H9 (cell line): ENCODE results near the gene CSF2. TPM values are rescaled to one million over a fixed set of nuclear protein-coding genes. Genes with fewer than 3 reads are reported as not detected.

ENCODE experiments used
- DNase-seq: peaks from one replicate; pipeline ENCODE4 v3.0.0-alpha.2; 2017
- H2AFZ ChIP-seq: one replicate; pipeline ENCODE4 v1.6.1; 2013; ENCODE audit warnings: mild to moderate bottlenecking, low read length, control low read depth, moderate library complexity
- H2AK5ac ChIP-seq: 2 replicates; pipeline ENCODE4 v1.6.1; 2013; ENCODE audit warnings: low read length, control low read depth, mixed read lengths; ENCODE audit not compliant: insufficient read length
- H2BK120ac ChIP-seq: one replicate; pipeline ENCODE4 v1.6.1; 2013; ENCODE audit warnings: low read depth, mild to moderate bottlenecking, low read length, control low read depth, inconsistent platforms; ENCODE audit not compliant: poor library complexity, severe bottlenecking
- H2BK12ac ChIP-seq: 2 replicates; pipeline ENCODE4 v1.6.1; 2013; ENCODE audit warnings: low read length, control low read depth, mixed read lengths, low read depth; ENCODE audit not compliant: insufficient read length
- H2BK15ac ChIP-seq: 2 replicates; pipeline ENCODE4 v1.6.1; 2013; ENCODE audit warnings: low read depth, low read length, control low read depth
- H2BK20ac ChIP-seq: one replicate; pipeline ENCODE4 v1.6.1; 2013; ENCODE audit warnings: low read depth, mild to moderate bottlenecking, low read length, control low read depth, inconsistent platforms; ENCODE audit not compliant: poor library complexity, severe bottlenecking
- H2BK5ac ChIP-seq: 2 replicates; pipeline ENCODE4 v1.6.1; 2013; ENCODE audit warnings: low read length, control low read depth, mixed read lengths; ENCODE audit not compliant: insufficient read length
- H3K14ac ChIP-seq: 2 replicates; pipeline ENCODE4 v1.6.1; 2013; ENCODE audit warnings: low read length, control low read depth; ENCODE audit not compliant: insufficient read depth
- H3K18ac ChIP-seq: 2 replicates; pipeline ENCODE4 v1.6.1; 2013; ENCODE audit warnings: low read depth, mild to moderate bottlenecking, mixed read lengths, low read length, control low read depth; ENCODE audit not compliant: insufficient read length
- H3K23ac ChIP-seq: 2 replicates; pipeline ENCODE4 v1.6.1; 2013; ENCODE audit warnings: low read length, control low read depth, mixed read lengths, low read depth; ENCODE audit not compliant: insufficient read length
- H3K23me2 ChIP-seq: 2 replicates; pipeline ENCODE4 v1.6.1; 2013; ENCODE audit warnings: low read depth, mild to moderate bottlenecking, mixed read lengths, low read length, control low read depth; ENCODE audit not compliant: insufficient read length, poor library complexity, severe bottlenecking
- H3K27ac ChIP-seq: 2 replicates; pipeline ENCODE4 v1.5.1; 2013; ENCODE audit warnings: low read length, control low read depth, mixed read lengths, low read depth; ENCODE audit not compliant: insufficient read length
- H3K27me3 ChIP-seq: 2 replicates; pipeline ENCODE4 v1.6.1; 2013; ENCODE audit warnings: low read length, control low read depth, inconsistent platforms; ENCODE audit not compliant: insufficient read depth
- H3K4ac ChIP-seq: 2 replicates; pipeline ENCODE4 v1.6.1; 2013; ENCODE audit warnings: low read depth, mild to moderate bottlenecking, control low read depth, inconsistent platforms, low read length, moderate library complexity
- H3K4me1 ChIP-seq: 2 replicates; pipeline ENCODE4 v1.6.1; 2013; ENCODE audit warnings: low read length, control low read depth, inconsistent platforms; ENCODE audit not compliant: insufficient read depth
- H3K4me2 ChIP-seq: 2 replicates; pipeline ENCODE4 v1.6.1; 2013; ENCODE audit warnings: low read length, control low read depth, mixed read lengths; ENCODE audit not compliant: insufficient read length, insufficient read depth
- H3K56ac ChIP-seq: 2 replicates; pipeline ENCODE4 v1.6.1; 2013; ENCODE audit warnings: low read depth, mild to moderate bottlenecking, mixed read lengths, low read length, control low read depth; ENCODE audit not compliant: insufficient read length
- H3K79me1 ChIP-seq: 2 replicates; pipeline ENCODE4 v1.6.1; 2013; ENCODE audit warnings: low read depth, mild to moderate bottlenecking, moderate library complexity, low read length, control low read depth, inconsistent platforms; ENCODE audit not compliant: insufficient read depth, poor library complexity, severe bottlenecking
- H3K79me2 ChIP-seq: 2 replicates; pipeline ENCODE4 v1.6.1; 2013; ENCODE audit warnings: low read length, control low read depth, inconsistent platforms; ENCODE audit not compliant: insufficient read depth
- H3K9ac ChIP-seq: 2 replicates; pipeline ENCODE4 v1.6.1; 2013; ENCODE audit warnings: low read length, control low read depth, mixed read lengths; ENCODE audit not compliant: insufficient read length; ENCODE audit errors: extremely low read depth
- H3K9me3 ChIP-seq: one replicate; pipeline ENCODE4 v1.6.1; 2013; ENCODE audit warnings: low read depth, low read length, inconsistent platforms; ENCODE audit not compliant: control insufficient read depth
- H3T11ph ChIP-seq: one replicate; pipeline ENCODE4 v1.6.1; 2013; ENCODE audit warnings: mild to moderate bottlenecking, low read length, control low read depth, inconsistent platforms
- H4K20me1 ChIP-seq: one replicate; pipeline ENCODE4 v1.6.1; 2013; ENCODE audit not compliant: control insufficient read depth, insufficient read length, insufficient read depth
- H4K5ac ChIP-seq: 2 replicates; pipeline ENCODE4 v1.6.1; 2013; ENCODE audit warnings: low read depth, mild to moderate bottlenecking, mixed read lengths, low read length, control low read depth; ENCODE audit not compliant: insufficient read length
- H4K8ac ChIP-seq: replicated peaks from 2 replicates; pipeline ENCODE4 v1.6.1; 2013; ENCODE audit warnings: low read length, control low read depth, mixed read lengths, low read depth; ENCODE audit not compliant: insufficient read length
- H4K91ac ChIP-seq: 2 replicates; pipeline ENCODE4 v1.6.1; 2013; ENCODE audit warnings: low read depth, mild to moderate bottlenecking, moderate library complexity, mixed read lengths, low read length, control low read depth; ENCODE audit not compliant: insufficient read length
- H3K27ac Mint-ChIP-seq, 3 experiments: 2 replicates in 2 of 3; 3 replicates in 1 of 3; pipeline ENCODE4 v1.8.0; 2020 to 2021; ENCODE audit warnings: mixed read lengths in 3 of 3, mild to moderate bottlenecking in 1 of 3, moderate library complexity in 1 of 3
- H3K27me3 Mint-ChIP-seq: 2 replicates; pipeline ENCODE4 v1.8.0; 2021; ENCODE audit warnings: low read depth, mild to moderate bottlenecking, moderate library complexity, mixed read lengths
- H3K36me3 Mint-ChIP-seq, 3 experiments: 2 replicates in 2 of 3; 3 replicates in 1 of 3; pipeline ENCODE4 v1.8.0; 2020 to 2021; ENCODE audit warnings: low read depth in 3 of 3, mixed read lengths in 3 of 3; ENCODE audit not compliant: insufficient read depth in 1 of 3
- H3K4me1 Mint-ChIP-seq, 2 experiments: 2 replicates each; pipeline ENCODE4 v1.8.0; 2020; ENCODE audit warnings: mixed read lengths in 2 of 2
- H3K4me3 Mint-ChIP-seq, 2 experiments: 2 replicates in 1 of 2; 3 replicates in 1 of 2; pipeline ENCODE4 v1.8.0; 2020 to 2021; ENCODE audit warnings: mild to moderate bottlenecking in 2 of 2, mixed read lengths in 2 of 2, moderate library complexity in 1 of 2
- H3K9me3 Mint-ChIP-seq, 2 experiments: 2 replicates in 1 of 2; 3 replicates in 1 of 2; pipeline ENCODE4 v1.8.0; 2020; ENCODE audit warnings: mild to moderate bottlenecking in 2 of 2, mixed read lengths in 2 of 2, moderate library complexity in 1 of 2
- CTCF ChIP-seq: fragments of 200-600 bp; sonication (generic); conservative IDR thresholded peaks from 3 replicates; pipeline ENCODE4 v1.8.0; 2021; ENCODE audit warnings: antibody characterized with exemption, mild to moderate bottlenecking
- WGBS: extraction: QIAGEN DNeasy Blood & Tissue Kit; methylation state at CpG from one replicate; pipeline ENCODE4 v1.1.7; 2013; ENCODE audit warnings: missing lambda C conversion rate, low lambda C conversion rate, mixed read lengths; ENCODE audit not compliant: insufficient read length; ENCODE audit errors: extremely low coverage; 5-methylcytosine and 5-hydroxymethylcytosine counted together
- total RNA-seq: library from RNA; stranded (reverse); gene quantifications from 2 replicates; pipeline ENCODE4 v1.2.1, GENCODE V29; 2021

The CSF2 gene
- total RNA-seq, 1 experiment from 2014 or later = not detected

- H3K9me3 Mint-ChIP-seq = no peaks in the 10 kb centered on the region
- no peak overlapping the region for H4K5ac ChIP-seq
- no peak overlapping the region for H2BK12ac ChIP-seq
- peak; percentile 42 for DNase-seq
- no peak overlapping the region for H2BK20ac ChIP-seq
- H3K79me2 ChIP-seq = no peaks in the 10 kb centered on the region
- no peak overlapping the region for H3K4me3 Mint-ChIP-seq
- H3K9ac ChIP-seq = no peak overlapping the region
- H3K79me1 ChIP-seq = no peaks in the 10 kb centered on the region
- no peaks in the 10 kb centered on the region for H4K20me1 ChIP-seq
- H3K18ac ChIP-seq = no peak overlapping the region
- no peak overlapping the region for H3T11ph ChIP-seq
- no peaks in the 10 kb centered on the region for H3K23me2 ChIP-seq
- no peaks in the 10 kb centered on the region for H3K27me3 ChIP-seq
- H2BK120ac ChIP-seq = no peak overlapping the region
- TF ChIP-seq CTCF = no peak
- H3K56ac ChIP-seq = no peak overlapping the region
- H2BK5ac ChIP-seq = no peak overlapping the region
- no peak overlapping the region for H2AK5ac ChIP-seq
- H4K91ac ChIP-seq = no peak overlapping the region
- no peak overlapping the region for H2BK15ac ChIP-seq
- no peak overlapping the region for H3K23ac ChIP-seq
- no peaks in the 10 kb centered on the region for H3K4me1 Mint-ChIP-seq
- no peaks in the 10 kb centered on the region for H3K4me1 ChIP-seq
- no peaks in the 10 kb centered on the region for H3K9me3 ChIP-seq
- no peak overlapping the region for H3K27ac ChIP-seq
- H3K27ac Mint-ChIP-seq = no peak overlapping the region
- peaks cover 4% of the 10 kb centered on the region; the same call in 1 of the 2 replicates for H3K27me3 Mint-ChIP-seq
- H4K8ac ChIP-seq = no peak overlapping the region
- H3K4me2 ChIP-seq = no peak overlapping the region
- H3K36me3 Mint-ChIP-seq = no peaks in the 10 kb centered on the region
- no peak overlapping the region for H3K14ac ChIP-seq
- no CpG with 5 or more reads among the region's 8 CpGs for WGBS
- H3K4ac ChIP-seq = no peak overlapping the region
- no peak overlapping the region for H2AFZ ChIP-seq
Observed at GRCh38 chr5:132024789-132025402, 48.7 kb upstream of the CSF2 start.
